NCI-H2196 treated with DMSO at 0.1 percent for 48 hours (cell line): ENCODE data around the gene ZCCHC24.
"Not testable (repeated sequence)": the region's sequence is repeated elsewhere in the genome, so short reads cannot be mapped to it uniquely, and the experiment has no call there.

Source experiments
- DNase-seq: peaks from one replicate; lab custom pipeline; 2025; ENCODE audit not compliant: unreplicated experiment; lab: John Stamatoyannopoulos, UW

Gene ZCCHC24

GRCh38 chr10:79347894-79348639, 97.4 kb downstream of the ZCCHC24 start:
- no peak for DNase-seq

GRCh38 chr10:79347226-79347893, 98.1 kb downstream of the ZCCHC24 start, which contains the start of gene PPIF:
Gene PPIF (plus strand): TSS chr10:79347469. CDS start chr10:79347549, 80 bp downstream.
- peak; percentile 57 for DNase-seq

- no peak for DNase-seq
Measured at GRCh38 chr10:79346388-79347225, 98.8 kb downstream of the ZCCHC24 start.

- no peak for DNase-seq
Measured at GRCh38 chr10:79346012-79346340, 99.4 kb downstream of the ZCCHC24 start.

- no peak for DNase-seq
Measured at GRCh38 chr10:79345241-79346011, 100.0 kb downstream of the ZCCHC24 start.

- peak; percentile 60 for DNase-seq
Measured at GRCh38 chr10:79344502-79345195, 100.8 kb downstream of the ZCCHC24 start.

GRCh38 chr10:79342811-79343561, 102.4 kb downstream of the ZCCHC24 start:
- DNase-seq: no peak

GRCh38 chr10:79342295-79342761, 103.1 kb downstream of the ZCCHC24 start:
- no peak for DNase-seq

- DNase-seq: no peak
Measured at GRCh38 chr10:79340646-79341244, 104.7 kb downstream of the ZCCHC24 start.

GRCh38 chr10:79339266-79339665, 106.2 kb downstream of the ZCCHC24 start:
- DNase-seq: no peak

GRCh38 chr10:79337783-79338469, 107.5 kb downstream of the ZCCHC24 start:
- DNase-seq: not testable (repeated sequence)

- DNase-seq: no peak
Measured at GRCh38 chr10:79336739-79337138, 108.7 kb downstream of the ZCCHC24 start.

GRCh38 chr10:79336276-79336675, 109.1 kb downstream of the ZCCHC24 start:
- DNase-seq: no peak

- DNase-seq: peak; percentile 18
Measured at GRCh38 chr10:79335470-79336235, 109.8 kb downstream of the ZCCHC24 start.

- DNase-seq: no peak
Measured at GRCh38 chr10:79335094-79335469, 110.3 kb downstream of the ZCCHC24 start.

GRCh38 chr10:79334573-79334972, 110.9 kb downstream of the ZCCHC24 start:
- no peak for DNase-seq

- no peak for DNase-seq
Measured at GRCh38 chr10:79333513-79333912, 111.9 kb downstream of the ZCCHC24 start.
